HepG2 (cell line): ENCODE results near the gene POLR2B. TPM values are rescaled to one million over a fixed set of nuclear protein-coding genes. Genes with fewer than 3 reads are reported as not detected.

Source experiments
- ATAC-seq: fragments of 200-7000 bp; cut with Tn5 transposase; 3 replicates; pipeline ENCODE4 v1.9.1; 2020; ENCODE audit warnings: mild to moderate bottlenecking, moderate library complexity
- BruUV-seq: library from RNA; stranded (reverse); fragments of 400-500 nt; replicated peaks from 2 replicates; lab custom pipeline; 2021; lab: Mats Ljungman, UMichigan
- CTCF ChIA-PET: fragments of 300-600 bp; formaldehyde crosslinking; extraction: SDS; loops from one replicate; lab custom pipeline; 2021; ENCODE audit warnings: low total read pairs, inconsistent platforms, low intra/inter-chr PET ratio; lab: Yijun Ruan, JAX
- POLR2A ChIA-PET: fragments of 350-600 bp; sonication (Branson Sonifier 250); formaldehyde crosslinking; loops from one replicate; lab custom pipeline; 2020; ENCODE audit warnings: antibody characterized with exemption, inconsistent platforms; lab: Yijun Ruan, JAX
- DNase-seq: peaks from one replicate; pipeline ENCODE4 v3.0.0-alpha.2; 2015; ENCODE audit warnings: low spot score
- FAIRE-seq: peaks from 3 replicates; lab custom pipeline; 2011; peaks lifted over from hg19 to GRCh38; lab: Jason Lieb, UNC
- H2AFZ ChIP-seq: one replicate; pipeline ENCODE4 v1.6.1; 2011; ENCODE audit warnings: low read length, inconsistent platforms
- H3K27ac ChIP-seq: fragments of 300-600 bp; 3 replicates; pipeline ENCODE4 v1.8.0; 2011; ENCODE audit warnings: mixed run types, mild to moderate bottlenecking, mixed read lengths, low read length, inconsistent platforms; ENCODE audit not compliant: insufficient read depth; ENCODE audit errors: extremely low read length
- H3K27me3 ChIP-seq, 2 experiments: fragments of 200-600 bp in 1 of 2; 2 replicates in 1 of 2; 3 replicates in 1 of 2; pipeline versions ENCODE4 v1.6.0 to v1.8.0; 2011; ENCODE audit warnings: low read length in 2 of 2, mild to moderate bottlenecking in 2 of 2, moderate library complexity in 2 of 2, inconsistent platforms in 1 of 2; ENCODE audit not compliant: insufficient read depth in 2 of 2, control insufficient read depth in 1 of 2
- H3K36me3 ChIP-seq, 2 experiments: fragments of 200-600 bp in 1 of 2; replicated peaks in 1 of 2; 2 replicates in 1 of 2; 3 replicates in 1 of 2; pipeline versions ENCODE4 v1.5.1 to v1.8.0; 2011; ENCODE audit warnings: low read length in 2 of 2, inconsistent platforms in 1 of 2; ENCODE audit not compliant: insufficient read depth in 2 of 2, control insufficient read depth in 1 of 2
- H3K4me1 ChIP-seq: 2 replicates; pipeline ENCODE4 v1.5.1; 2012; ENCODE audit warnings: low read length, inconsistent platforms; ENCODE audit not compliant: insufficient read depth
- H3K4me2 ChIP-seq: 2 replicates; pipeline ENCODE4 v1.6.0; 2011; ENCODE audit warnings: low read depth, low read length, inconsistent platforms
- H3K4me3 ChIP-seq, 3 experiments: fragments of 200-600 bp in 1 of 3; sonication (generic), shearing (Covaris generic) in 1 of 3; replicated peaks in 1 of 3; 2 replicates each; pipeline ENCODE4 v1.5.1; 2011 to 2016; ENCODE audit warnings: low read length in 3 of 3, inconsistent platforms in 2 of 3, low read depth in 2 of 3, mild to moderate bottlenecking in 2 of 3, control low read depth in 1 of 3, mixed read lengths in 1 of 3; ENCODE audit not compliant: insufficient read depth in 1 of 3
- H3K79me2 ChIP-seq: one replicate; pipeline ENCODE4 v1.6.1; 2011; ENCODE audit warnings: low read length, inconsistent platforms; ENCODE audit not compliant: insufficient read depth
- H3K9ac ChIP-seq: 2 replicates; pipeline ENCODE4 v1.6.0; 2011; ENCODE audit warnings: mild to moderate bottlenecking, low read depth, low read length, inconsistent platforms; ENCODE audit not compliant: insufficient read depth
- H3K9me3 ChIP-seq: 2 replicates; pipeline ENCODE4 v1.5.1; 2012; ENCODE audit warnings: mild to moderate bottlenecking, low read length
- H4K20me1 ChIP-seq: 2 replicates; pipeline ENCODE4 v1.6.0; 2011; ENCODE audit warnings: inconsistent platforms, mild to moderate bottlenecking, low read length, moderate library complexity; ENCODE audit not compliant: insufficient read depth
- E2F1 ChIP-seq: sonication (generic); formaldehyde crosslinking; IDR thresholded peaks from 2 replicates; pipeline ENCODE4 v1.5.0; 2020; ENCODE audit warnings: missing genetic modification reagents
- ETV6 ChIP-seq: sonication (generic); formaldehyde crosslinking; conservative IDR thresholded peaks from 2 replicates; pipeline ENCODE4 v1.4.0; 2020; ENCODE audit warnings: missing genetic modification reagents
- FOXP1 ChIP-seq, 2 experiments: fragments of 450-650 bp in 1 of 2; IDR thresholded peaks; 2 replicates each; pipeline ENCODE4 v1.6.1; 2017 to 2018; ENCODE audit warnings: antibody characterized with exemption in 1 of 2
- HINFP ChIP-seq: sonication (generic); formaldehyde crosslinking; IDR thresholded peaks from 2 replicates; pipeline ENCODE4 v1.4.0; 2020; ENCODE audit warnings: low read depth, mild to moderate bottlenecking, missing genetic modification reagents
- MLXIP ChIP-seq: sonication (generic); formaldehyde crosslinking; IDR thresholded peaks from 2 replicates; pipeline ENCODE4 v1.9.0; 2021; ENCODE audit warnings: missing genetic modification reagents, borderline replicate concordance
- NFRKB ChIP-seq: fragments of 450-650 bp; IDR thresholded peaks from 2 replicates; pipeline ENCODE4 v1.6.1; 2017
- TOPORS ChIP-seq: sonication (generic); formaldehyde crosslinking; IDR thresholded peaks from 2 replicates; pipeline ENCODE4 v1.8.0; 2023; ENCODE audit warnings: mild to moderate bottlenecking, missing genetic modification reagents
- ZNF576 ChIP-seq: sonication (generic); formaldehyde crosslinking; IDR thresholded peaks from 2 replicates; pipeline ENCODE4 v1.4.0; 2020; ENCODE audit warnings: mild to moderate bottlenecking, missing genetic modification reagents
- ZNF776 ChIP-seq: sonication (generic); formaldehyde crosslinking; IDR thresholded peaks from 2 replicates; pipeline ENCODE4 v1.4.0; 2020; ENCODE audit warnings: mild to moderate bottlenecking, missing genetic modification reagents
- in situ Hi-C: cut with HindIII; loops from 2 replicates; pipeline ENCODE4 v1.10.0; 2017; ENCODE audit warnings: low pct_unique_long_range_greater_than_20kb; ENCODE audit not compliant: extremely low pct_ligation_motif_present
- intact Hi-C: fragments of 100-400 bp; cut with micrococcal nuclease; formaldehyde crosslinking; loops from one replicate; pipeline ENCODE4 v1.10.0; 2022; ENCODE audit not compliant: unreplicated experiment
- polyA plus RNA-seq, 8 experiments: library from polyadenylated mRNA; depleted of rRNA in 3 of 8; stranded (reverse) in 7 of 8; unstranded in 1 of 8; fragments of >200 nt; fragmentation: Illumina TruSeq in 4 of 8; extraction: Trizol in 4 of 8; gene quantifications; 2 replicates each; pipeline versions ENCODE4 v1.2.1 to v1.2.3, GENCODE V29; 2011 to 2016; ENCODE audit warnings: low read depth in 4 of 8, missing spikeins in 1 of 8, mixed read lengths in 1 of 8; ENCODE audit not compliant: insufficient read depth in 1 of 8
- total RNA-seq, 5 experiments: library from RNA; depleted of rRNA; stranded (reverse); fragments of >200 nt; fragmentation: Illumina TruSeq; extraction: Trizol; gene quantifications; 2 replicates each; pipeline ENCODE4 v1.2.3, GENCODE V29; 2016; ENCODE audit warnings: low read depth in 1 of 5
- TF ChIP-seq, protein P1 (sequence below): sonication (generic); formaldehyde crosslinking; IDR thresholded peaks from 2 replicates; pipeline ENCODE4 v1.4.0; 2020; ENCODE audit warnings: mild to moderate bottlenecking, missing genetic modification reagents
- TF ChIP-seq, protein P2 (sequence below): sonication (generic); formaldehyde crosslinking; IDR thresholded peaks from 2 replicates; pipeline ENCODE4 v1.5.0; 2020; ENCODE audit warnings: mild to moderate bottlenecking, low read depth, missing genetic modification reagents, borderline replicate concordance

Gene POLR2B
- total and polyA plus RNA-seq, 2 of the 13 experiments (the other 11 are each of a cell fraction or from before 2014, with no cell fraction given), result 70.6 to 116 TPM

DNA sequence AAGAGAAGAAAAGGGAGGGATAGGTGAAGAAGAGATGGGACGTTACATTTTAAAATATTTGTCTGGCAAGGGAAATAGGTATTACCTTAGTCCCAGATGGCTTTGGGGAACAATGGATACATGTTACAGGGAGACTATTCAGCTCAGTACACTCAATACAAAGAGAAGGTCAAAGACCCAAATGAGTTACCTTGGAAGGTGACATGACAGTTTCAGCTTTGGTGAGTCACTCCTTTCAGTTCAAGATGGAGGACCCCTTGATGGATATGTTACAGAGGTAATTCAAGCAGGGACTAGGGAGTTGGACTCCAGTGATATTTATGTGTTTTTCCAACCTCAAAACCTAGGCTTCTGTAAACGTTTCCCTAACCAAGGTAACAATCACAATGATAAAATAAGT lies 6.3 kb upstream of the POLR2B start (continued):
- TF ChIP-seq, protein P1, sequence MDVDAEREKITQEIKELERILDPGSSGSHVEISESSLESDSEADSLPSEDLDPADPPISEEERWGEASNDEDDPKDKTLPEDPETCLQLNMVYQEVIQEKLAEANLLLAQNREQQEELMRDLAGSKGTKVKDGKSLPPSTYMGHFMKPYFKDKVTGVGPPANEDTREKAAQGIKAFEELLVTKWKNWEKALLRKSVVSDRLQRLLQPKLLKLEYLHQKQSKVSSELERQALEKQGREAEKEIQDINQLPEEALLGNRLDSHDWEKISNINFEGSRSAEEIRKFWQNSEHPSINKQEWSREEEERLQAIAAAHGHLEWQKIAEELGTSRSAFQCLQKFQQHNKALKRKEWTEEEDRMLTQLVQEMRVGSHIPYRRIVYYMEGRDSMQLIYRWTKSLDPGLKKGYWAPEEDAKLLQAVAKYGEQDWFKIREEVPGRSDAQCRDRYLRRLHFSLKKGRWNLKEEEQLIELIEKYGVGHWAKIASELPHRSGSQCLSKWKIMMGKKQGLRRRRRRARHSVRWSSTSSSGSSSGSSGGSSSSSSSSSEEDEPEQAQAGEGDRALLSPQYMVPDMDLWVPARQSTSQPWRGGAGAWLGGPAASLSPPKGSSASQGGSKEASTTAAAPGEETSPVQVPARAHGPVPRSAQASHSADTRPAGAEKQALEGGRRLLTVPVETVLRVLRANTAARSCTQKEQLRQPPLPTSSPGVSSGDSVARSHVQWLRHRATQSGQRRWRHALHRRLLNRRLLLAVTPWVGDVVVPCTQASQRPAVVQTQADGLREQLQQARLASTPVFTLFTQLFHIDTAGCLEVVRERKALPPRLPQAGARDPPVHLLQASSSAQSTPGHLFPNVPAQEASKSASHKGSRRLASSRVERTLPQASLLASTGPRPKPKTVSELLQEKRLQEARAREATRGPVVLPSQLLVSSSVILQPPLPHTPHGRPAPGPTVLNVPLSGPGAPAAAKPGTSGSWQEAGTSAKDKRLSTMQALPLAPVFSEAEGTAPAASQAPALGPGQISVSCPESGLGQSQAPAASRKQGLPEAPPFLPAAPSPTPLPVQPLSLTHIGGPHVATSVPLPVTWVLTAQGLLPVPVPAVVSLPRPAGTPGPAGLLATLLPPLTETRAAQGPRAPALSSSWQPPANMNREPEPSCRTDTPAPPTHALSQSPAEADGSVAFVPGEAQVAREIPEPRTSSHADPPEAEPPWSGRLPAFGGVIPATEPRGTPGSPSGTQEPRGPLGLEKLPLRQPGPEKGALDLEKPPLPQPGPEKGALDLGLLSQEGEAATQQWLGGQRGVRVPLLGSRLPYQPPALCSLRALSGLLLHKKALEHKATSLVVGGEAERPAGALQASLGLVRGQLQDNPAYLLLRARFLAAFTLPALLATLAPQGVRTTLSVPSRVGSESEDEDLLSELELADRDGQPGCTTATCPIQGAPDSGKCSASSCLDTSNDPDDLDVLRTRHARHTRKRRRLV (CRISPR knock-in tag), result no peak
- no peak for TF ChIP-seq E2F1
- no peak for TF ChIP-seq ETV6 (CRISPR knock-in tag)
- no peak for TF ChIP-seq NFRKB
- TF ChIP-seq TOPORS, result no peak
- TF ChIP-seq, all 625 proteins: peak for 0

DNA sequence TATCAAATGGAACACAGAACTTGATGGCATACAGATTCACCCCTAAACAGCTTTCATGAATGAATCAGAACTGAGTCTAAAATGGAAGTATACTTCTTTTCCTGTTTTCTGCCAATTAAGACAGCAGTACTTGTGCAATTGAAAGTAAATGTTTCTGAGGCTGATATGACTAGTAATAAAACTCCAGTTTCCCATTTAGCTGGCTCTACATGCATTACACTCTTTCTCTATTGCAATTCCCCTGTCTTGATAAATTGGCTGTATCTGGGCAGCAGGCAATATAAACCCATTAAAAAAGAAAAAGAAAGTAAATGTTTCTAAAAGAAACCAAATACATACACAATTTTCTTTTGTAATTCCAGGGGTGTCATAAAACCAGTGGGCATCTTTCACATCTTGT lies 5.9 kb upstream of the POLR2B start:
- Histone ChIP-seq H3K36me3 (peaks cover 15 to 34% of the 10 kb centered on the region in 2 experiments), H3K27ac (no peak overlapping the region), H3K4me3 (no peak overlapping the region), H3K4me2 (no peak overlapping the region), H3K9me3 (peaks cover 16% of the 10 kb centered on the region), H3K9ac (no peak overlapping the region), H4K20me1 (peaks cover 6% of the 10 kb centered on the region; the same call in 1 of the 2 replicates), H2AFZ (no peak overlapping the region), H3K4me1 (peaks cover 16% of the 10 kb centered on the region), H3K27me3 (no peaks in the 10 kb centered on the region; a peak in 1 of 5 replicates), H3K79me2 (peaks cover 33% of the 10 kb centered on the region)
- intact Hi-C loops (no loop called here), in situ Hi-C loops (no loop called here)
- CTCF ChIA-PET, result no interaction called here
- POLR2A ChIA-PET, result no interaction called here
- DNase-seq, result no peak
- ATAC-seq, result no peak
- BruUV-seq, result TSS peak; percentile 30
- FAIRE-seq, result no peak
- no peak for TF ChIP-seq MLXIP (CRISPR knock-in tag)
- TF ChIP-seq, protein P2, sequence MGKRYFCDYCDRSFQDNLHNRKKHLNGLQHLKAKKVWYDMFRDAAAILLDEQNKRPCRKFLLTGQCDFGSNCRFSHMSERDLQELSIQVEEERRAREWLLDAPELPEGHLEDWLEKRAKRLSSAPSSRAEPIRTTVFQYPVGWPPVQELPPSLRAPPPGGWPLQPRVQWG (CRISPR knock-in tag), result no peak
- TF ChIP-seq HINFP (CRISPR knock-in tag), result no peak
- TF ChIP-seq FOXP1 (IDR thresholded peaks at IDR 0.05), result no peak
- no peak for TF ChIP-seq FOXP1 (CRISPR knock-in tag; IDR thresholded peaks at IDR 0.05)
- TF ChIP-seq ZNF576 (CRISPR knock-in tag), result no peak
- TF ChIP-seq ZNF776 (CRISPR knock-in tag), result no peak
